Ectodermal cell (in vitro differentiated cells): Measurements from ENCODE around the gene STX2.
"Not testable (repeated sequence)": the region's sequence is repeated elsewhere in the genome, so short reads cannot be mapped to it uniquely, and the experiment has no call there.

ENCODE experiments used
- H3K27ac ChIP-seq: 2 replicates; pipeline ENCODE4 v1.7.0; 2013; ENCODE audit warnings: mild to moderate bottlenecking, low read depth, low read length; ENCODE audit not compliant: insufficient read depth, poor library complexity, severe bottlenecking
- H3K27me3 ChIP-seq: 2 replicates; pipeline ENCODE4 v1.7.0; 2013; ENCODE audit warnings: mild to moderate bottlenecking, low read length; ENCODE audit not compliant: insufficient read depth, control insufficient read depth, poor library complexity, severe bottlenecking
- H3K36me3 ChIP-seq: one replicate; pipeline ENCODE4 v1.7.0; 2013; ENCODE audit warnings: low read length; ENCODE audit not compliant: control insufficient read depth, insufficient read depth
- H3K4me1 ChIP-seq: one replicate; pipeline ENCODE4 v1.7.0; 2013; ENCODE audit warnings: low read length; ENCODE audit not compliant: control insufficient read depth, insufficient read depth
- H3K4me3 ChIP-seq: 2 replicates; pipeline ENCODE4 v1.7.0; 2013; ENCODE audit warnings: low read depth, low read length, control low read depth; ENCODE audit not compliant: insufficient read depth
- H3K9me3 ChIP-seq: 2 replicates; pipeline ENCODE4 v1.7.0; 2013; ENCODE audit warnings: mild to moderate bottlenecking, low read length, moderate library complexity; ENCODE audit not compliant: control insufficient read depth
- WGBS, 2 experiments: methylation state at CpG; one replicate each; pipeline ENCODE4 v1.1.7; 2013; ENCODE audit warnings: missing lambda C conversion rate in 2 of 2; 5-methylcytosine and 5-hydroxymethylcytosine counted together

STX2 gene

DNA sequence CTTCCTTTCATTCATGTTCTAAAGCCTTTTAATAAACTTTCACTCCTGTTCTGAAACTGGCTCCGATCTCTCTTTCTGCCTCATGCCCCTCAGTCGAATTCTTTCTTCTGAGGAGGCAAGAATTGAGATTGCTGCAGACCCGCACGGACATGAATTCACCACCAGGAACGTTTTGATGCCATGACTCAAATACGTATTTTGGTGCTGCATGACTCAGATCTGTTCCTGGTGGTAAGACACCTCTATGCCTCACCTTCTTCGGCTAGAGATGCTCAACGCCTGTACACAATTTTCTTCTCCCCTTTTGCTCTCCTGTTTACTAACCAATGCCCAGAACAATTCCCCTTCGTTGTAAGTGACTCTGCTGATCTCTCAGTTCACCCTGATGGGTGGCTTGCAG lies 70.9 kb downstream of the STX2 start:
- 89 to 94% methylated on average over 9 of the region's 9 CpGs for WGBS, 2 experiments
- Histone ChIP-seq H3K9me3 (no peaks in the 10 kb centered on the region), H3K36me3 (no peaks in the 10 kb centered on the region), H3K4me3 (no peak overlapping the region), H3K27me3 (no peaks in the 10 kb centered on the region), H3K27ac (no peak overlapping the region), H3K4me1 (no peaks in the 10 kb centered on the region)

- Histone ChIP-seq H3K9me3 (no peaks in the 10 kb centered on the region), H3K27me3 (no peaks in the 10 kb centered on the region), H3K27ac (no peak overlapping the region), H3K4me3 (no peak overlapping the region), H3K4me1 (no peaks in the 10 kb centered on the region), H3K36me3 (no peaks in the 10 kb centered on the region)
- WGBS, 2 experiments, result 86 to 92% methylated on average over 2 of the region's 2 CpGs
These were observed 72.6 kb downstream of the STX2 start for GRCh38 chr12:130766470-130766869.

GRCh38 chr12:130765186-130765659 lies 73.8 kb downstream of the STX2 start:
- Histone ChIP-seq H3K4me1 (no peaks in the 10 kb centered on the region), H3K4me3 (no peak overlapping the region), H3K27me3 (no peaks in the 10 kb centered on the region), H3K36me3 (no peaks in the 10 kb centered on the region), H3K9me3 (no peaks in the 10 kb centered on the region), H3K27ac (no peak overlapping the region)
- WGBS, 2 experiments, result 94 to 95% methylated on average over 8 of the region's 8 CpGs

DNA sequence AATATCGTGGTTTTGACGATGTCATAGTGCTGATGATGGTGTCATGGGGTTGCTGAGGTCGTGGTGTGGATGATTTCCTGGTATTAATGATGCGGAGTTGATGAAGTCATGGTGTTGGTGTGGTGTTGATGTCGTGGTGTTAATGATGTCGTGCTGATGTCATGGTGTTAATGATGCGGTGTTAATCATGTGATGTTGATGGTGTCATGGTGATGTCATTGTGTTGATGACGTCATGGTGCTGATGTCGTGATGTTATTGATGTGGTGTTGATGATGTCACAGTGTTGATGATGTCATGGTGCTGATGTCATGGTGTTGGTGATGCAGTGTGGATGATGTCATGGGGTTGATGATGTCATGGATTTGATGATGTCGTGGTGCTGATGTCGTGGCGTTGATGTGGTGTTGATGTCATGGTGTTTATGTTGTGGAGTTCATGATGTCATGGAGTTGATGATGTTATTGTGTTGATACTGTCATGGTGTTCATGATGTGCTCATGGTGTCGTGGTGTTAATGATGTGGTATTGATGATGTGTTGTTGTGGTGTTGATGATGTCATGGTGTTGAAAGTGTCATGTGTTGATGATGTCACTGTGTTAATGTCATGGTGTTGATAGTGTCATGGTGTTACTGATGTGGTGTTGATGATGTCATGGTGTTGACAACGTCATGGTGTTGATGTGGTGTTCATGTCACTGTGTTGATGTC lies 74.4 kb downstream of the STX2 start:
- H3K36me3 ChIP-seq, result no peaks in the 10 kb centered on the region
- no peak overlapping the region for H3K4me3 ChIP-seq
- WGBS, 2 experiments, result 93 to 96% methylated on average over 14 of the region's 14 CpGs
- H3K9me3 ChIP-seq, result no peaks in the 10 kb centered on the region
- no peak overlapping the region for H3K27ac ChIP-seq
- H3K27me3 ChIP-seq, result no peaks in the 10 kb centered on the region
- H3K4me1 ChIP-seq, result no peaks in the 10 kb centered on the region

DNA sequence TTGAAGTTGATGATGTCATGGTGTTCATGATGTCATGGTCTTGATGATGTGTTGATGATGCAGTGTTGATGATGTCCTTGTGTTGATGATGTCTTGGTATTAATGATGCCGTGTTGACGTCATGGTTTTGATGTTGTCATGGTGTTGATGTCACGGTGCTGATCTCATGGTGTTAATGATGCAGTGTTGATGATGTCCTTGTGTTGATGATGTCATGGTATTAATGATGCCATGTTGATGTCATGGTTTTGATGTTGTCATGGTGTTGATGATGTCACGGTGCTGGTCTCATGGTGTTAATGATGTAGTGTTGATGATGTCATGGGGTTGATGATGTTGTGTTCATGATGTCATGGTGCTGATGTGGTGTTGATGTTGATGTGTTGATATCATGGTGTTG lies 75.0 kb downstream of the STX2 start:
- Histone ChIP-seq H3K4me3 (no peak overlapping the region), H3K4me1 (no peaks in the 10 kb centered on the region), H3K36me3 (no peaks in the 10 kb centered on the region), H3K27me3 (no peaks in the 10 kb centered on the region), H3K27ac (no peak overlapping the region), H3K9me3 (no peaks in the 10 kb centered on the region)
- 95 to 97% methylated on average over 4 of the region's 4 CpGs for WGBS, 2 experiments

DNA sequence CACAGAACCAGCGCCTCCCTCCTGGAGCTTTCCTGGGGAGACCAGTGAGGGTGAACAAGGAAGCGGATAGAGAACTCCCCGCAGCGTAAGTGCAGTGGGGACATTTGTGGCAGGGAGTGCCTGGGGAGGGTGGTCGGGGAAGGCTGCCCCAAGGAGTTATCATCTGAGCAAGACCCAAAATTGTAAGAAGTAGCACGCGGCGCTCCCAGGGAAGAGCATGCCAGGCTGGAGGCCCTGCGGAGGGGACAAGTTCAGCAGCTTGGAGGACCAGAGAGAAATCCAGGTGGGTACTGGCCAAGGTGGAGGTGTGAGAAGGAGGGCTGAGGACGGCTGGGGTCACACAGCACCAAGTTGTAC lies 76.8 kb downstream of the STX2 start:
- no peaks in the 10 kb centered on the region for H3K27me3 ChIP-seq
- H3K36me3 ChIP-seq, result no peaks in the 10 kb centered on the region
- no peaks in the 10 kb centered on the region for H3K9me3 ChIP-seq
- WGBS, 2 experiments, result 81 to 82% methylated on average over 10 of the region's 10 CpGs
- H3K4me3 ChIP-seq, result no peak overlapping the region
- H3K27ac ChIP-seq, result no peak overlapping the region
- no peaks in the 10 kb centered on the region for H3K4me1 ChIP-seq

- WGBS, 2 experiments, result 62 to 63% methylated on average over 29 of the region's 29 CpGs
- Histone ChIP-seq H3K9me3 (no peaks in the 10 kb centered on the region), H3K4me1 (no peaks in the 10 kb centered on the region), H3K27ac (no peak overlapping the region), H3K36me3 (no peaks in the 10 kb centered on the region), H3K27me3 (no peaks in the 10 kb centered on the region), H3K4me3 (no peak overlapping the region)
These were observed 77.3 kb downstream of the STX2 start for GRCh38 chr12:130761537-130762318.

- Histone ChIP-seq H3K4me1 (no peaks in the 10 kb centered on the region), H3K36me3 (no peaks in the 10 kb centered on the region), H3K4me3 (no peak overlapping the region), H3K9me3 (no peaks in the 10 kb centered on the region), H3K27ac (no peak overlapping the region), H3K27me3 (no peaks in the 10 kb centered on the region)
- WGBS, 2 experiments, result 86 to 93% methylated on average over 3 of the region's 3 CpGs
These were observed 84.7 kb downstream of the STX2 start for GRCh38 chr12:130754234-130754901.

DNA sequence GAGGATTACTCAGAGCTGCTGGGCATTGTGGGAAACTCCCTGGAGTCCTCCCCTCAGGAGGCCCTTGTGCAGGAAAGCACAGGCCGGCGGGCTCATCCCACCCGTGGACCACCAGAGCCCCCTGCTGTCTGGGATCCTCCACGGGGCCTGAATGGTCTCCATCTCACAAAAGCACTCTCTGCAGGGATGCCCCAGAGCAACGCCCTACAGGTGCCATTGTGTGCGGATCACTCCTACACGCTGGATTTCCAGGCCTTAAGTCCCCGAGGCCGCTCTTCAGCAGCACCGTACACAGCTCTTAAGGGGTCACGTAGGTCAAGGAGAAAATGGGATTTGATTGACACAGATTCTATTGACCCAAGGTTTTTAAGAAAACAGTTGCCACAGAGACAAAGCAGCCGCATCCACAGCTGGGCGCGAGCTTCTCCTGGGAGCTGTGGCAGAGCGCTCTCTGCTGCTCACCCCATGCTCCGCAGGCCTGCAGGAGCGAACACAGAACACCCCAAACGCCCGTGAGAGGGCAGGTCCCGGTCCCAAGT lies 86.3 kb downstream of the STX2 start:
- H3K9me3 ChIP-seq, result no peaks in the 10 kb centered on the region
- WGBS, 2 experiments, result 32 to 35% methylated on average over 20 of the region's 20 CpGs
- H3K36me3 ChIP-seq, result no peaks in the 10 kb centered on the region
- no peak overlapping the region for H3K4me3 ChIP-seq
- H3K4me1 ChIP-seq, result peaks cover 3% of the 10 kb centered on the region
- H3K27ac ChIP-seq, result peak overlapping the region; percentile 55
- H3K27me3 ChIP-seq, result no peaks in the 10 kb centered on the region

DNA sequence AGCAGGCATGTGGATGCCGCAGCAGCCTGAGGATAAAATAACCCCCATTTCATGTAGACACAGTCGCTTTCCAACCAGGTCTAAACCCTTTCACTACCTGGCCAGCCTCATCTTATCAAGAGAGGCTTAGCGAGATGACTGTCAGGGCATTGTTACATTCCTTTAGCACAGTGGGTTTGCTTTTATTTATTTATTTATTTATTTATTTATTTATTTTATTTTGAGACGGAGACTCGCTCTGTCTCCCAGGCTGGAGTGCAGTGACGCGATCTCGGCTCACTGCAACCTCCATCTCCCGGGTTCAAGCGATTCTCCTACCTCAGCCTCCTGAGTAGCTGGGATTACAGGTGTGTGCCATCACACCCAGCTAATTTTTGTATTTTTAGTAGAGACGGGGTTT lies 87.0 kb downstream of the STX2 start:
- not testable (repeated sequence) for H3K27me3 ChIP-seq, H3K36me3 ChIP-seq, H3K4me3 ChIP-seq, H3K9me3 ChIP-seq, H3K4me1 ChIP-seq, H3K27ac ChIP-seq
- 84 to 91% methylated on average over 9 to 11 of the region's 11 CpGs for WGBS, 2 experiments
